ENCODE measurements around the gene SPTSSB.

GRCh38 chr3:161414907-161415306, 43.6 kb upstream of the SPTSSB start:
- TF ChIP-seq EZH2 (IDR thresholded peaks at IDR 0.05; ENCODE audit: borderline replicate concordance) (no peak), CTCF (IDR thresholded peaks at IDR 0.05; ENCODE audit: poor library complexity) (no peak)

Measured in hepatocyte (in vitro differentiated cells).